ENCODE results near the gene DOCK2. TPM values are rescaled to one million over a fixed set of nuclear protein-coding genes. Genes with fewer than 3 reads are reported as not detected.

The DOCK2 gene
- total RNA-seq, 1 donor from 2014 or later: 4.2 TPM

DNA sequence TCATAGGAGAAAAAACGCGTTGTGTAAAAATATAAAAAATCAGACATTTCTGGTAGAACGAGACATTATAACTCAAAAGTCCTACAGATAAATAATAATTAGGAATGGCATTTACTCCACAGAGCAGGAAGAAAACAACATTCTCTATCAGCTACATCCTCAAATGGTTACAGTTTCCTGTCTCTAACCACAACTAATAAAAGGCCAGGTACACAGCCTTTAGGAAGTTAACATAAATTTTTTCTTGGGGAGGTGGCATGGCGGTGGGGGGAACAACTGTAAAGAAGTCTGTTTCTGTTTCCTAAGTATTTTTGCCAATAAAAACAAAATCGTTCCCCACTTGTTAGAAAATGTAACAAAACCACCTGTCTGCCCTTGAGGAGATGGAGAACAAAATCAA, 298.7 kb downstream of the DOCK2 start:
- TF ChIP-seq, protein P1, sequence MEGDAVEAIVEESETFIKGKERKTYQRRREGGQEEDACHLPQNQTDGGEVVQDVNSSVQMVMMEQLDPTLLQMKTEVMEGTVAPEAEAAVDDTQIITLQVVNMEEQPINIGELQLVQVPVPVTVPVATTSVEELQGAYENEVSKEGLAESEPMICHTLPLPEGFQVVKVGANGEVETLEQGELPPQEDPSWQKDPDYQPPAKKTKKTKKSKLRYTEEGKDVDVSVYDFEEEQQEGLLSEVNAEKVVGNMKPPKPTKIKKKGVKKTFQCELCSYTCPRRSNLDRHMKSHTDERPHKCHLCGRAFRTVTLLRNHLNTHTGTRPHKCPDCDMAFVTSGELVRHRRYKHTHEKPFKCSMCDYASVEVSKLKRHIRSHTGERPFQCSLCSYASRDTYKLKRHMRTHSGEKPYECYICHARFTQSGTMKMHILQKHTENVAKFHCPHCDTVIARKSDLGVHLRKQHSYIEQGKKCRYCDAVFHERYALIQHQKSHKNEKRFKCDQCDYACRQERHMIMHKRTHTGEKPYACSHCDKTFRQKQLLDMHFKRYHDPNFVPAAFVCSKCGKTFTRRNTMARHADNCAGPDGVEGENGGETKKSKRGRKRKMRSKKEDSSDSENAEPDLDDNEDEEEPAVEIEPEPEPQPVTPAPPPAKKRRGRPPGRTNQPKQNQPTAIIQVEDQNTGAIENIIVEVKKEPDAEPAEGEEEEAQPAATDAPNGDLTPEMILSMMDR (IDR thresholded peaks at IDR 0.05; ENCODE audit: borderline replicate concordance): no peak
- Histone ChIP-seq H3K27me3 (ENCODE audit: low read depth) (peaks cover 56% of the 10 kb centered on the region), H3K4me3 (no peak overlapping the region), H3K27ac (replicated peaks) (no peak overlapping the region), H3K36me3 (no peaks in the 10 kb centered on the region), H3K9me3 (replicated peaks) (no peaks in the 10 kb centered on the region), H3K4me1 (no peaks in the 10 kb centered on the region)
- intact Hi-C loops (cut with micrococcal nuclease): no loop called here
- DNase-seq: no peak

DNA sequence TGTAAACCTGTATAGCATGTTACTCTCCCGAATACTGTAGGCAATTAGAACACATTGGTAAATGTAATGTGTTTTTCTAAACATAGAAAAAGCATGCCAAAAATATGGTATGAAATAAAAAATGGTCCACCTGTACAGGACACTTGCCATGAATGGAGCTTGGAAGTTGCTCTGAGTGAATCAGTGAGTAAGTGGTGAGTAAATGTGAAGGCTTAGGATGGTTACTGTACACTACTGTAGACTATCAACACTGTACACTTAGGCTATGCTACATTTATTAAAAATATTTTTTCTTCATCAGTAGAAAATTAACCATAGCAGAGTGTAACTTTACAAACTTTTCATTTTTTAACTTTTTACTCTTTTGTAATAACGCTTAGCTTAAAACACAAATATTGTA, 301.4 kb downstream of the DOCK2 start:
- DNase-seq: no peak
- Histone ChIP-seq H3K27me3 (ENCODE audit: low read depth) (peaks cover 39% of the 10 kb centered on the region), H3K27ac (replicated peaks) (no peak overlapping the region), H3K9me3 (replicated peaks) (no peaks in the 10 kb centered on the region), H3K36me3 (no peaks in the 10 kb centered on the region), H3K4me3 (no peak overlapping the region), H3K4me1 (no peaks in the 10 kb centered on the region)
- intact Hi-C loops (cut with micrococcal nuclease): no loop called here
- TF ChIP-seq, protein P1 (IDR thresholded peaks at IDR 0.05; ENCODE audit: borderline replicate concordance): no peak

DNA sequence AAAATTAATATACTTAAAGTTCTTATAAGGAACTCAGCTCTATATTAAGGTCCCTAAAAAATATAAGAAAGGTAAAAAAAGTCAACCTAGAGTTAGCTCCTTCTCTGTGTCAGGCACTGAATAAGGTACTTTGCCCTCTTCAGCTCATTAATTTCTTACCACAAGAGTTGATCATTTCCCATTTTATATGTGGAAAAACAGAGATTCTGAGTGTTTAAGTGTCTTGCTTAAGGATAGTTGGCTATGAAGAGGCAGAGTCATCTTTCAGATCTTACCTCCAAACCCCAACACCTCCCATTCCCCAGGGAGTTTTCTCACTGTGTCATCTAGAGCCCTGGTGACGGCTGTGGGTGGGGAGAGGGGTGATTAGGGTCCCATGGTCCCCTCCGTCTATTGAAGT, 302.7 kb downstream of the DOCK2 start:
- Histone ChIP-seq H3K36me3 (no peaks in the 10 kb centered on the region), H3K27me3 (ENCODE audit: low read depth) (peaks cover 29% of the 10 kb centered on the region), H3K9me3 (replicated peaks) (no peaks in the 10 kb centered on the region), H3K27ac (replicated peaks) (no peak overlapping the region), H3K4me1 (no peaks in the 10 kb centered on the region), H3K4me3 (no peak overlapping the region)
- intact Hi-C loops (cut with micrococcal nuclease): no loop called here
- DNase-seq: no peak
- TF ChIP-seq, protein P1 (IDR thresholded peaks at IDR 0.05; ENCODE audit: borderline replicate concordance): no peak

DNA sequence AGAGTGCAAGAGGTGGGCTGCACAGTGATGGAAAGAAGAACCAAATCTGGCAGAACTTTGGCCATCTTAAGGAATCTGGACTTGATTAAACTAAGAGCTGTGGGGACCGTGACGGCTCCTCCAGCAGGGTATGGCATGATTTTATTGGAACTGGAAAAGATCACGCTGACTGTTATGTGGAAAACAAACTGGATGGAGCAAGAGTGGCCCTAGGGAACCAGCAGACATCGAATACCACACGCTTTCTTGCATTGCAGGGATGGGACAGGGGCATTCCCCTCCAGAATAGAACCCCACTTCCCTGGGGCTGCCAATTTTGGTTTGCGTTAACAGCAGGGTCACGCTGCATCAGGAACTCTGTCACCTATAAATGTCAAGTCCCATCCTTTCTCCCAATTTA, 304.5 kb downstream of the DOCK2 start:
- no peak overlapping the region for H3K27ac ChIP-seq (replicated peaks)
- DNase-seq: no peak
- H3K4me1 ChIP-seq: no peaks in the 10 kb centered on the region
- intact Hi-C loops (cut with micrococcal nuclease): no loop called here
- peaks cover 19% of the 10 kb centered on the region for H3K27me3 ChIP-seq (ENCODE audit: low read depth)
- H3K4me3 ChIP-seq: no peak overlapping the region
- no peaks in the 10 kb centered on the region for H3K36me3 ChIP-seq
- H3K9me3 ChIP-seq (replicated peaks): no peaks in the 10 kb centered on the region
- TF ChIP-seq, protein P1 (IDR thresholded peaks at IDR 0.05; ENCODE audit: borderline replicate concordance): no peak

DNA sequence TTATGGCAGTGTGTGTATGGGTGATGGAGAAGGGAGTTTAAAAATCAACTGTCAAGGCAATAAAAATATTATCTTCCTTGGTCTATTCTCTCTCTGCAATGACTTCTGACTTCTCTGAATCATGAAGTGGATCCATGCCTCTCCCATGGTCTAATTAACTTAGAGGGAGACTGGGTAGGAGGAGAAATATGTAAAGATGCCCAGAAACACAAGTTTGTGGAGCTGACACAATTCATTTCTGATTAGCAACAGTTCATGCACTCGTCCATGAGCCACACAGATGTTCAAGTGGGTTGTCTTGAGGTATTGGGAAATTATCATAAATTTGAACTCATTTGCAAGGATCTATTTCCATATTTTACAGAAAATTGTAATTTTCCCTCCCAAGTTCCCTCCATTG, 305.1 kb downstream of the DOCK2 start:
- TF ChIP-seq, protein P1 (IDR thresholded peaks at IDR 0.05; ENCODE audit: borderline replicate concordance): no peak
- no peak for DNase-seq
- H3K4me3 ChIP-seq: no peak overlapping the region
- H3K9me3 ChIP-seq (replicated peaks): no peaks in the 10 kb centered on the region
- H3K27me3 ChIP-seq (ENCODE audit: low read depth): peaks cover 19% of the 10 kb centered on the region
- no peaks in the 10 kb centered on the region for H3K36me3 ChIP-seq
- no peak overlapping the region for H3K27ac ChIP-seq (replicated peaks)
- H3K4me1 ChIP-seq: no peaks in the 10 kb centered on the region
- intact Hi-C loops (cut with micrococcal nuclease): no loop called here

DNA sequence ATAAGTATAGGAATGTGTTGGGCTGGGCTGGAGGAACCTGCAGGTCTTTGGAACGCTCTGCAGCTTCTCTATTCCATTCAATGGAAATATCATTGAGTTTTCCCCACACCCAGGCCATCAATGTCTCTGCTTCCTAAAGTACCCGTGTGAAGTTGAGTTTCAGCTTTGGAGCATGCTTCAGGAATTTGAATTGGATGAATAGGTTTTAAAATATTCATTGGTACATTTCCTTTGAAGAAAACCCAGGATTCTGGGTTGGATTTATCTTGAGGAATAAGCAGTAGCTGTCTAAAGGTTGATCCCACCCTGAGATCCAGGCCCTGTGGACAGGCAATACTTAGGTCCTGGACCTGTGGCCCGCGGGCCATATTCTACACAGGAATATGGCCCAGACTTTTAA, 306.0 kb downstream of the DOCK2 start:
- Histone ChIP-seq H3K4me3 (no peak overlapping the region), H3K27me3 (ENCODE audit: low read depth) (peaks cover 19% of the 10 kb centered on the region), H3K9me3 (replicated peaks) (no peaks in the 10 kb centered on the region), H3K36me3 (no peaks in the 10 kb centered on the region), H3K27ac (replicated peaks) (no peak overlapping the region), H3K4me1 (no peaks in the 10 kb centered on the region)
- intact Hi-C loops (cut with micrococcal nuclease): no loop called here
- no peak for DNase-seq
- TF ChIP-seq, protein P1 (IDR thresholded peaks at IDR 0.05; ENCODE audit: borderline replicate concordance): no peak

All from left ventricle myocardium inferior (tissue), 1 donor.